Large intestine (tissue), 3 donors: Measurements from ENCODE around the gene CPNE2. TPM values are rescaled to one million over a fixed set of nuclear protein-coding genes. Genes with fewer than 3 reads are reported as not detected.
"Not testable (repeated sequence)": the region's sequence is repeated elsewhere in the genome, so short reads cannot be mapped to it uniquely, and the experiment has no call there.

Source experiments
- DNase-seq, 2 donors: peaks; one replicate each; pipeline versions ENCODE4 v3.0.0 to v3.0.0-alpha.2; 2013
- H3K27ac ChIP-seq: one replicate; pipeline ENCODE4 v1.5.1; 2013; ENCODE audit warnings: low read length
- H3K27me3 ChIP-seq: 2 replicates; pipeline ENCODE4 v1.6.1; 2013; ENCODE audit warnings: low read length; ENCODE audit not compliant: control insufficient read depth, insufficient read depth
- H3K36me3 ChIP-seq: 2 replicates; pipeline ENCODE4 v1.6.1; 2013; ENCODE audit warnings: low read length; ENCODE audit not compliant: control insufficient read depth, insufficient read depth
- H3K4me1 ChIP-seq: one replicate; pipeline ENCODE4 v1.6.1; 2013; ENCODE audit warnings: low read length; ENCODE audit not compliant: control insufficient read depth, insufficient read depth
- H3K4me3 ChIP-seq: one replicate; pipeline ENCODE4 v1.5.1; 2013; ENCODE audit warnings: low read length
- H3K9me3 ChIP-seq: one replicate; pipeline ENCODE4 v1.6.1; 2013; ENCODE audit warnings: mild to moderate bottlenecking, low read depth, low read length, moderate library complexity; ENCODE audit not compliant: control insufficient read depth
- WGBS: methylation state at CpG from one replicate; pipeline ENCODE4 v1.1.5; 2013; ENCODE audit warnings: low lambda C conversion rate; ENCODE audit not compliant: insufficient coverage; 5-methylcytosine and 5-hydroxymethylcytosine counted together
- polyA plus RNA-seq: library from polyadenylated mRNA; unstranded; fragments of 120-200 nt; gene quantifications from one replicate; pipeline ENCODE4 v1.2.1, GENCODE V29; 2013

Gene CPNE2
- polyA plus RNA-seq, 1 donor: 22.6 TPM

- Histone ChIP-seq H3K36me3 (no peaks in the 10 kb centered on the region), H3K4me3 (no peak overlapping the region), H3K27me3 (no peaks in the 10 kb centered on the region), H3K27ac (no peak overlapping the region), H3K4me1 (no peaks in the 10 kb centered on the region), H3K9me3 (no peaks in the 10 kb centered on the region)
- DNase-seq: no peak
- no CpG with 5 or more reads among the region's 7 CpGs for WGBS
These were observed 37.6 kb upstream of the CPNE2 start for GRCh38 chr16:57054771-57055170.

- Histone ChIP-seq H3K4me1 (no peaks in the 10 kb centered on the region), H3K27ac (no peak overlapping the region), H3K27me3 (no peaks in the 10 kb centered on the region), H3K36me3 (no peaks in the 10 kb centered on the region), H3K4me3 (no peak overlapping the region), H3K9me3 (no peaks in the 10 kb centered on the region)
- no peak for DNase-seq
- WGBS: no CpG with 5 or more reads among the region's 6 CpGs
These were observed 36.7 kb upstream of the CPNE2 start for GRCh38 chr16:57055671-57056070.

GRCh38 chr16:57058291-57058861 is 34.0 kb upstream of the CPNE2 start:
- no peaks in the 10 kb centered on the region for H3K4me1 ChIP-seq
- no peak overlapping the region for H3K4me3 ChIP-seq
- no peaks in the 10 kb centered on the region for H3K9me3 ChIP-seq
- no peaks in the 10 kb centered on the region for H3K27me3 ChIP-seq
- WGBS: no CpG with 5 or more reads among the region's 9 CpGs
- no peak overlapping the region for H3K27ac ChIP-seq
- DNase-seq: no peak
- H3K36me3 ChIP-seq: no peaks in the 10 kb centered on the region

- no peaks in the 10 kb centered on the region for H3K36me3 ChIP-seq
- no peaks in the 10 kb centered on the region for H3K4me1 ChIP-seq
- 80% methylated on average over 1 of the region's 9 CpGs for WGBS
- DNase-seq: no peak
- H3K27me3 ChIP-seq: no peaks in the 10 kb centered on the region
- H3K9me3 ChIP-seq: no peaks in the 10 kb centered on the region
- H3K4me3 ChIP-seq: no peak overlapping the region
- no peak overlapping the region for H3K27ac ChIP-seq
These were observed 31.9 kb upstream of the CPNE2 start for GRCh38 chr16:57060323-57061083.

GRCh38 chr16:57061084-57061905 is 31.1 kb upstream of the CPNE2 start:
- Histone ChIP-seq H3K4me1 (no peaks in the 10 kb centered on the region), H3K36me3 (no peaks in the 10 kb centered on the region), H3K9me3 (no peaks in the 10 kb centered on the region), H3K4me3 (no peak overlapping the region), H3K27me3 (no peaks in the 10 kb centered on the region), H3K27ac (no peak overlapping the region)
- no peak for DNase-seq
- no CpG with 5 or more reads among the region's 11 CpGs for WGBS

- Histone ChIP-seq H3K9me3 (no peaks in the 10 kb centered on the region), H3K36me3 (no peaks in the 10 kb centered on the region), H3K27me3 (no peaks in the 10 kb centered on the region), H3K4me1 (no peaks in the 10 kb centered on the region), H3K27ac (no peak overlapping the region), H3K4me3 (no peak overlapping the region)
- DNase-seq: peak in 1 of 2 donors; percentile 23
- no CpG with 5 or more reads among the region's 8 CpGs for WGBS
These were observed 30.1 kb upstream of the CPNE2 start for GRCh38 chr16:57062329-57062728.

GRCh38 chr16:57063189-57063588 is 29.2 kb upstream of the CPNE2 start:
- H3K27me3 ChIP-seq, H3K4me3 ChIP-seq, H3K36me3 ChIP-seq, H3K9me3 ChIP-seq, H3K4me1 ChIP-seq, DNase-seq, H3K27ac ChIP-seq: not testable (repeated sequence)
- WGBS: no CpG with 5 or more reads among the region's 8 CpGs

- H3K27ac ChIP-seq: no peak overlapping the region
- no CpG with 5 or more reads among the region's 5 CpGs for WGBS
These were observed 27.4 kb upstream of the CPNE2 start for GRCh38 chr16:57064995-57065394.

GRCh38 chr16:57066625-57067024 is 25.8 kb upstream of the CPNE2 start:
- Histone ChIP-seq H3K4me1 (no peaks in the 10 kb centered on the region), H3K36me3 (no peaks in the 10 kb centered on the region), H3K27ac (no peak overlapping the region), H3K9me3 (no peaks in the 10 kb centered on the region), H3K4me3 (no peak overlapping the region), H3K27me3 (peaks cover 3% of the 10 kb centered on the region)
- WGBS: no CpG with 5 or more reads among the region's 4 CpGs
- DNase-seq: no peak

More at GRCh38 chr16:57064995-57065394, 27.4 kb upstream of the CPNE2 start:
- H3K36me3 ChIP-seq: no peaks in the 10 kb centered on the region
- H3K9me3 ChIP-seq: no peaks in the 10 kb centered on the region
- H3K4me1 ChIP-seq: no peaks in the 10 kb centered on the region
- DNase-seq: no peak
- H3K4me3 ChIP-seq: no peak overlapping the region
- H3K27me3 ChIP-seq: peaks cover 3% of the 10 kb centered on the region

GRCh38 chr16:57067347-57067746 is 25.0 kb upstream of the CPNE2 start:
- Histone ChIP-seq H3K4me3 (no peak overlapping the region), H3K36me3 (no peaks in the 10 kb centered on the region), H3K4me1 (no peaks in the 10 kb centered on the region), H3K9me3 (no peaks in the 10 kb centered on the region), H3K27ac (no peak overlapping the region), H3K27me3 (peaks cover 3% of the 10 kb centered on the region)
- no CpG with 5 or more reads among the region's 3 CpGs for WGBS
- DNase-seq: no peak
